Lower lobe of right lung (tissue), 2 donors: ENCODE measurements around the gene ACADS. TPM values are rescaled to one million over a fixed set of nuclear protein-coding genes. Genes with fewer than 3 reads are reported as not detected.

ENCODE experiments used
- ATAC-seq, 2 donors: fragments of 200-7000 bp; cut with Tn5 transposase; one replicate each; pipeline ENCODE4 v1.9.1; 2020 to 2022; ENCODE audit warnings: mild to moderate bottlenecking in 2 of 2, moderate library complexity in 2 of 2
- DNase-seq: peaks from one replicate; pipeline ENCODE4 v3.0.0-alpha.2; 2020
- H3K27ac ChIP-seq: fragments of 200-600 bp; one replicate; pipeline ENCODE4 v1.8.0; 2022
- H3K27me3 ChIP-seq: fragments of 200-600 bp; one replicate; pipeline ENCODE4 v1.8.0; 2022; ENCODE audit warnings: low read depth
- H3K36me3 ChIP-seq: fragments of 200-600 bp; one replicate; pipeline ENCODE4 v1.8.0; 2022; ENCODE audit warnings: mild to moderate bottlenecking
- H3K4me1 ChIP-seq: fragments of 200-600 bp; one replicate; pipeline ENCODE4 v1.8.0; 2022
- H3K4me3 ChIP-seq: fragments of 200-600 bp; one replicate; pipeline ENCODE4 v1.8.0; 2022; ENCODE audit warnings: mild to moderate bottlenecking
- H3K9me3 ChIP-seq: fragments of 200-600 bp; one replicate; pipeline ENCODE4 v1.8.0; 2022
- intact Hi-C: fragments of 100-400 bp; cut with DNase I; formaldehyde crosslinking; loops from one replicate; pipeline ENCODE4 v1.11.0; 2022
- total RNA-seq: library from RNA; stranded (reverse); fragmentation: NEBNext Ultra II Directional; extraction: Animal tissue kit (Norgen Biotek cat#: 25700); gene quantifications from one replicate; pipeline ENCODE4 v1.2.1, GENCODE V29; 2021
- TF ChIP-seq, protein P1 (sequence below): fragments of 200-600 bp; IDR thresholded peaks from one replicate; pipeline ENCODE4 v1.8.0; 2022; ENCODE audit warnings: antibody characterized with exemption, mild to moderate bottlenecking
- donor health status: DM: no; HTN: yes; CAD: no; lungs with severe emphysema.

Gene ACADS
- total RNA-seq, 1 donor from 2014 or later: 24.4 TPM

GRCh38 chr12:120755269-120755668, 29.6 kb downstream of the ACADS start:
- ATAC-seq: no peak
- no peak overlapping the region for H3K27ac ChIP-seq

DNA sequence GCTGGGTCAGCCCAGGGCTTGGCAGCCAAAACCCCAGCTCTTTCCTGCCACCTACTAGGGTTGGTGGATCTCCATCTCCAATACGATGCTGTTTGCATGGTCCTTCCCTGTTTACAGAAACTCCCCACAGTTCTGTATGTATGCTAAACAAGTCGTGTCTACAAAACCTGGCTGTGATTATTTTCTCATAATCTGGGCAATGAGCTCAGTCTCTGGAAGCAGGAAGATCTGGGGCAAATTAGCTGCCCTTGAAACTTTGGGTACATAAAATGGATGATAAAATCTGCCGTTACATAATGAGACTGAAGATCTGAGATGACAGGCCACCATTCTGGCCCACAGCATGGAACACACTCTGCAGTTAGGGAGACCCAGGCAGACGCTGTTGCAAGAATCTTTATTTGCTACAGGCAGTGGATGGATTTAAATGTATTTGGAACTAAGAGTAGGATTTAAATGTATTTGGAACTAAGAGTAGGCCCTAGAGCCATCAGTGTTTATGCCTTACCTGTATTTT, 31.7 kb downstream of the ACADS start:
- Histone ChIP-seq H3K27me3 (no peaks in the 10 kb centered on the region), H3K4me3 (no peak overlapping the region), H3K4me1 (peaks cover 9% of the 10 kb centered on the region), H3K27ac (no peak overlapping the region), H3K9me3 (no peaks in the 10 kb centered on the region), H3K36me3 (peaks cover 14% of the 10 kb centered on the region)
- intact Hi-C loops: no loop called here
- DNase-seq (no peak), ATAC-seq (no peak)
- TF ChIP-seq, protein P1, sequence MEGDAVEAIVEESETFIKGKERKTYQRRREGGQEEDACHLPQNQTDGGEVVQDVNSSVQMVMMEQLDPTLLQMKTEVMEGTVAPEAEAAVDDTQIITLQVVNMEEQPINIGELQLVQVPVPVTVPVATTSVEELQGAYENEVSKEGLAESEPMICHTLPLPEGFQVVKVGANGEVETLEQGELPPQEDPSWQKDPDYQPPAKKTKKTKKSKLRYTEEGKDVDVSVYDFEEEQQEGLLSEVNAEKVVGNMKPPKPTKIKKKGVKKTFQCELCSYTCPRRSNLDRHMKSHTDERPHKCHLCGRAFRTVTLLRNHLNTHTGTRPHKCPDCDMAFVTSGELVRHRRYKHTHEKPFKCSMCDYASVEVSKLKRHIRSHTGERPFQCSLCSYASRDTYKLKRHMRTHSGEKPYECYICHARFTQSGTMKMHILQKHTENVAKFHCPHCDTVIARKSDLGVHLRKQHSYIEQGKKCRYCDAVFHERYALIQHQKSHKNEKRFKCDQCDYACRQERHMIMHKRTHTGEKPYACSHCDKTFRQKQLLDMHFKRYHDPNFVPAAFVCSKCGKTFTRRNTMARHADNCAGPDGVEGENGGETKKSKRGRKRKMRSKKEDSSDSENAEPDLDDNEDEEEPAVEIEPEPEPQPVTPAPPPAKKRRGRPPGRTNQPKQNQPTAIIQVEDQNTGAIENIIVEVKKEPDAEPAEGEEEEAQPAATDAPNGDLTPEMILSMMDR: no peak

More at GRCh38 chr12:120755269-120755668, 29.6 kb downstream of the ACADS start:
- DNase-seq: no peak
- TF ChIP-seq, protein P1: no peak
- Histone ChIP-seq H3K36me3 (no peaks in the 10 kb centered on the region), H3K4me3 (no peak overlapping the region), H3K9me3 (no peaks in the 10 kb centered on the region), H3K4me1 (no peaks in the 10 kb centered on the region), H3K27me3 (no peaks in the 10 kb centered on the region)
- intact Hi-C loops: no loop called here

GRCh38 chr12:120757949-120758348, 32.3 kb downstream of the ACADS start:
- no peak overlapping the region for H3K4me3 ChIP-seq
- peaks cover 11% of the 10 kb centered on the region for H3K4me1 ChIP-seq
- TF ChIP-seq, protein P1: no peak
- DNase-seq: no peak
- no peaks in the 10 kb centered on the region for H3K9me3 ChIP-seq
- peaks cover 21% of the 10 kb centered on the region for H3K36me3 ChIP-seq
- no peaks in the 10 kb centered on the region for H3K27me3 ChIP-seq
- H3K27ac ChIP-seq: no peak overlapping the region
- intact Hi-C loops: no loop called here
- no peak for ATAC-seq

- H3K36me3 ChIP-seq: peaks cover 31% of the 10 kb centered on the region
- H3K27me3 ChIP-seq: no peaks in the 10 kb centered on the region
- TF ChIP-seq, protein P1: no peak
- DNase-seq (no peak), ATAC-seq (no peak)
- intact Hi-C loops: no loop called here
- H3K27ac ChIP-seq: no peak overlapping the region
- H3K9me3 ChIP-seq: no peaks in the 10 kb centered on the region
- H3K4me1 ChIP-seq: peaks cover 11% of the 10 kb centered on the region
- H3K4me3 ChIP-seq: no peak overlapping the region
Observed at GRCh38 chr12:120758798-120759590, 33.4 kb downstream of the ACADS start.

DNA sequence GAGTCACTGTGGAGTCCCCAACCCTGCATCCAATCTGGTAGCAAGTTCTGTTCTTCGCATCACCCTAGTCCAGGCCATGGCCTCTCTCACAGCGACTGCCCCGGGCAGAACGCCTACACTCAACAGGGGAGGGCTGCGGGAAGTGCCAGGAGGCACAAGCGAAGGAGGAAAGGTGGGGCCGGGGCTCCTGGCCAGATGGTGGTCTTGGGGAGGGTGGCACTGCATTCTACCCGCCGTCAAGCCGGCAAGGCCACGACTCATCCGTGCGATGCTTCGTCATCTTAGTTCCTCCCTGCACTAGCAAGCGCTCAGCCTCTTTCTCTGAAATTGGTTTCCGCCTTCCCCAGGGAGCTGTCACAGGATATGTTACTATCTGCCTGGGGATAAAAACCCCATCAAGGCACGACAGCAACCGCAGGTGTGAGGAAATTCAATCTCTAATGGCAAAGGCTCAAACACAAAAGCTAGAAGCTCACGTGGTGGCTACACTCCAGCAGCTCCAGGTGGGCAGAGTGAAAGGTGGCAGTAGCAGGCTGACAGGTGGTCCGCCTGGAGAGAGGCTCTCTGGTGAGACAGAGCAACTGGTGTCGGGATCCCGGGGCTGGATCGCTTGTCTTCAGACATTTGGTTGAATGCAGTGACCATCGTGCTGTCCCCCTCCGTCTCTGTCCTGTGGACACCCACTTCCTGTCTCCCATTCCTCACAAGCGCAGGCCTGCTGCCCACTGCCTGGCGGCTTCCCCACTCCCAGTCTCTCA, 34.1 kb downstream of the ACADS start:
- DNase-seq (no peak), ATAC-seq (no peak)
- TF ChIP-seq, protein P1: no peak
- Histone ChIP-seq H3K36me3 (peaks cover 39% of the 10 kb centered on the region), H3K27ac (no peak overlapping the region), H3K9me3 (no peaks in the 10 kb centered on the region), H3K4me3 (no peak overlapping the region), H3K27me3 (no peaks in the 10 kb centered on the region), H3K4me1 (peaks cover 11% of the 10 kb centered on the region)
- intact Hi-C loops: no loop called here
